HL-60 (cell line): ENCODE results near the gene RPUSD1.

ENCODE experiments used
- CTCF ChIP-seq: IDR thresholded peaks from one replicate; pipeline ENCODE4 v1.5.1; 2011; ENCODE audit warnings: low read length, control low read depth, inconsistent platforms; ENCODE audit not compliant: insufficient read depth
- GABPA ChIP-seq: IDR thresholded peaks from 2 replicates; pipeline ENCODE4 v1.6.1; 2012; ENCODE audit warnings: low read depth
- POLR2AphosphoS5 ChIP-seq: IDR thresholded peaks from 2 replicates; pipeline ENCODE4 v1.6.1; 2012; ENCODE audit warnings: low read depth
- REST ChIP-seq: IDR thresholded peaks from 2 replicates; pipeline ENCODE4 v1.6.1; 2012; ENCODE audit warnings: low read depth; ENCODE audit not compliant: insufficient replicate concordance
- SPI1 ChIP-seq: IDR thresholded peaks from 2 replicates; pipeline ENCODE4 v1.6.1; 2012; ENCODE audit warnings: low read depth, mild to moderate bottlenecking, borderline replicate concordance

- TF ChIP-seq CTCF (no peak), GABPA (no peak), POLR2AphosphoS5 (no peak), SPI1 (no peak), REST (no peak)
Observed at GRCh38 chr16:804193-805048, 16.2 kb upstream of the RPUSD1 start.
